ENCODE results near the gene TOGARAM1. TPM values are rescaled to one million over a fixed set of nuclear protein-coding genes. Genes with fewer than 3 reads are reported as not detected.
A peak's percentile ranks its signal among the peaks of the same experiment; 100 is the strongest.

The TOGARAM1 gene
- total RNA-seq, 1 experiment from 2014 or later: 34.2 TPM

GRCh38 chr14:45112896-45113781 lies 151.1 kb downstream of the TOGARAM1 start:
- H3K27ac ChIP-seq (ENCODE audit: low read length): no peak overlapping the region
- H3K36me3 ChIP-seq (ENCODE audit: insufficient read depth, low read length): peaks cover 88% of the 10 kb centered on the region
- no peaks in the 10 kb centered on the region for H3K27me3 ChIP-seq (ENCODE audit: low read length)
- H3K9me2 ChIP-seq (replicated peaks; ENCODE audit: insufficient read depth, low read length): no peaks in the 10 kb centered on the region
- H3K4me1 ChIP-seq (ENCODE audit: low read length): peaks cover 7% of the 10 kb centered on the region; the same call in 1 of the 2 replicates
- no peak overlapping the region for H3K4me2 ChIP-seq (ENCODE audit: low read depth, low read length, poor library complexity, severe bottlenecking)
- no peak overlapping the region for H3K4me3 ChIP-seq (ENCODE audit: low read length)
- no peaks in the 10 kb centered on the region for H4K20me1 ChIP-seq (ENCODE audit: insufficient read depth, low read depth, low read length)
- peaks cover 64% of the 10 kb centered on the region for H3K79me2 ChIP-seq (ENCODE audit: low read length)
- H3K9me3 ChIP-seq (ENCODE audit: low read length): no peaks in the 10 kb centered on the region
- H2AFZ ChIP-seq (ENCODE audit: low read length): no peak overlapping the region
- no peak for DNase-seq
- no peak overlapping the region for H3K9ac ChIP-seq (ENCODE audit: low read length)

- Histone ChIP-seq H3K36me3 (ENCODE audit: insufficient read depth, low read length) (peaks cover 88% of the 10 kb centered on the region), H3K4me2 (ENCODE audit: low read depth, low read length, poor library complexity, severe bottlenecking) (no peak overlapping the region)
Observed at GRCh38 chr14:45114327-45114726, 152.3 kb downstream of the TOGARAM1 start.

GRCh38 chr14:45118594-45118993 lies 156.6 kb downstream of the TOGARAM1 start:
- H3K79me2 ChIP-seq (ENCODE audit: low read length): peaks cover 58% of the 10 kb centered on the region
- no peaks in the 10 kb centered on the region for H3K9me2 ChIP-seq (replicated peaks; ENCODE audit: insufficient read depth, low read length)
- no peak overlapping the region for H2AFZ ChIP-seq (ENCODE audit: low read length)
- no peak overlapping the region for H3K27ac ChIP-seq (ENCODE audit: low read length)
- no peaks in the 10 kb centered on the region for H3K9me3 ChIP-seq (ENCODE audit: low read length)
- H3K27me3 ChIP-seq (ENCODE audit: low read length): no peaks in the 10 kb centered on the region
- H3K36me3 ChIP-seq (ENCODE audit: insufficient read depth, low read length): peaks cover 89% of the 10 kb centered on the region
- no peak overlapping the region for H3K4me3 ChIP-seq (ENCODE audit: low read length)
- no peaks in the 10 kb centered on the region for H4K20me1 ChIP-seq (ENCODE audit: insufficient read depth, low read depth, low read length)
- H3K4me2 ChIP-seq (ENCODE audit: low read depth, low read length, poor library complexity, severe bottlenecking): no peak overlapping the region
- H3K4me1 ChIP-seq (ENCODE audit: low read length): peaks cover 7% of the 10 kb centered on the region
- H3K9ac ChIP-seq (ENCODE audit: low read length): no peak overlapping the region
- no peak for DNase-seq

More at GRCh38 chr14:45114327-45114726, 152.3 kb downstream of the TOGARAM1 start:
- H3K9me3 ChIP-seq (ENCODE audit: low read length): no peaks in the 10 kb centered on the region
- H3K27ac ChIP-seq (ENCODE audit: low read length): no peak overlapping the region
- no peak overlapping the region for H3K9ac ChIP-seq (ENCODE audit: low read length)
- no peaks in the 10 kb centered on the region for H3K9me2 ChIP-seq (replicated peaks; ENCODE audit: insufficient read depth, low read length)
- no peak for DNase-seq
- no peaks in the 10 kb centered on the region for H4K20me1 ChIP-seq (ENCODE audit: insufficient read depth, low read depth, low read length)
- H2AFZ ChIP-seq (ENCODE audit: low read length): no peak overlapping the region
- no peaks in the 10 kb centered on the region for H3K27me3 ChIP-seq (ENCODE audit: low read length)
- peaks cover 65% of the 10 kb centered on the region for H3K79me2 ChIP-seq (ENCODE audit: low read length)
- peaks cover 7% of the 10 kb centered on the region; the same call in 1 of the 2 replicates for H3K4me1 ChIP-seq (ENCODE audit: low read length)
- no peak overlapping the region for H3K4me3 ChIP-seq (ENCODE audit: low read length)

- Histone ChIP-seq H3K9me2 (replicated peaks; ENCODE audit: insufficient read depth, low read length) (no peaks in the 10 kb centered on the region), H3K79me2 (ENCODE audit: low read length) (peaks cover 56% of the 10 kb centered on the region), H3K9ac (ENCODE audit: low read length) (no peak overlapping the region), H3K27me3 (ENCODE audit: low read length) (no peaks in the 10 kb centered on the region), H2AFZ (ENCODE audit: low read length) (no peak overlapping the region), H3K4me2 (ENCODE audit: low read depth, low read length, poor library complexity, severe bottlenecking) (no peak overlapping the region), H3K36me3 (ENCODE audit: insufficient read depth, low read length) (peaks cover 76% of the 10 kb centered on the region), H3K4me3 (ENCODE audit: low read length) (no peak overlapping the region), H3K4me1 (ENCODE audit: low read length) (peaks cover 7% of the 10 kb centered on the region), H4K20me1 (ENCODE audit: insufficient read depth, low read depth, low read length) (no peaks in the 10 kb centered on the region), H3K27ac (ENCODE audit: low read length) (0 out of 2 replicates have a peak overlapping the region, but pooled peaks have one; percentile 8), H3K9me3 (ENCODE audit: low read length) (no peaks in the 10 kb centered on the region)
- DNase-seq: no peak
Observed at GRCh38 chr14:45120096-45120495, 158.1 kb downstream of the TOGARAM1 start.

GRCh38 chr14:45123271-45123670 lies 161.3 kb downstream of the TOGARAM1 start:
- H4K20me1 ChIP-seq (ENCODE audit: insufficient read depth, low read depth, low read length): no peaks in the 10 kb centered on the region
- H3K4me3 ChIP-seq (ENCODE audit: low read length): no peak overlapping the region
- DNase-seq: no peak
- H3K27ac ChIP-seq (ENCODE audit: low read length): no peak overlapping the region
- H3K36me3 ChIP-seq (ENCODE audit: insufficient read depth, low read length): peaks cover 68% of the 10 kb centered on the region
- no peaks in the 10 kb centered on the region for H3K9me3 ChIP-seq (ENCODE audit: low read length)
- no peaks in the 10 kb centered on the region for H3K27me3 ChIP-seq (ENCODE audit: low read length)
- no peak overlapping the region for H2AFZ ChIP-seq (ENCODE audit: low read length)
- H3K9me2 ChIP-seq (replicated peaks; ENCODE audit: insufficient read depth, low read length): no peaks in the 10 kb centered on the region
- H3K4me2 ChIP-seq (ENCODE audit: low read depth, low read length, poor library complexity, severe bottlenecking): no peak overlapping the region
- H3K79me2 ChIP-seq (ENCODE audit: low read length): peaks cover 54% of the 10 kb centered on the region
- H3K4me1 ChIP-seq (ENCODE audit: low read length): peaks cover 7% of the 10 kb centered on the region
- no peak overlapping the region for H3K9ac ChIP-seq (ENCODE audit: low read length)

Small RNAs within 50 kb of the gene (small RNA-seq; reads per million reads assigned to genes)
- gene RF00151: 0.40 reads per million, percentile 3 among the genes with 10 or more reads in this experiment
- gene SNORD127: 1,730 reads per million, percentile 100 among the genes with 10 or more reads in this experiment

Other genes starting within 250 kb of the TOGARAM1 start
- gene KLHL28, start 243 bp upstream of the TOGARAM1 start, total RNA-seq (2014; rRNA removed; shearing (Covaris generic); ENCODE audit: low replicate concordance): 12.8 and 31.4 TPM in 2 replicates
- gene PRPF39, start 121.9 kb downstream of the TOGARAM1 start, total RNA-seq (2014; rRNA removed; shearing (Covaris generic); ENCODE audit: low replicate concordance): 69.6 and 142 TPM in 2 replicates
- gene FKBP3, start 172.3 kb downstream of the TOGARAM1 start, total RNA-seq (2014; rRNA removed; shearing (Covaris generic); ENCODE audit: low replicate concordance): 63.2 and 89.8 TPM in 2 replicates
- 22.7 and 32.2 TPM in 2 replicates for gene FANCM, start 173.7 kb downstream of the TOGARAM1 start, total RNA-seq (2014; rRNA removed; shearing (Covaris generic); ENCODE audit: low replicate concordance)